NK-92 treated with Interleukin-12 subunit alpha and Interleukin-12 subunit beta, amount 100 ng/mL, for 24 hours (cell line): ENCODE data around the gene SPACA5.
"Not testable (repeated sequence)": the region's sequence is repeated elsewhere in the genome, so short reads cannot be mapped to it uniquely, and the experiment has no call there.

Experiments used
- DNase-seq: peaks from one replicate; lab custom pipeline; 2025; lab: John Stamatoyannopoulos, UW

Gene SPACA5

GRCh38 chrX:48021026-48021900, 14.5 kb downstream of the SPACA5 start:
- no peak for DNase-seq

GRCh38 chrX:48022100-48022499, 15.3 kb downstream of the SPACA5 start:
- DNase-seq, result no peak

DNA sequence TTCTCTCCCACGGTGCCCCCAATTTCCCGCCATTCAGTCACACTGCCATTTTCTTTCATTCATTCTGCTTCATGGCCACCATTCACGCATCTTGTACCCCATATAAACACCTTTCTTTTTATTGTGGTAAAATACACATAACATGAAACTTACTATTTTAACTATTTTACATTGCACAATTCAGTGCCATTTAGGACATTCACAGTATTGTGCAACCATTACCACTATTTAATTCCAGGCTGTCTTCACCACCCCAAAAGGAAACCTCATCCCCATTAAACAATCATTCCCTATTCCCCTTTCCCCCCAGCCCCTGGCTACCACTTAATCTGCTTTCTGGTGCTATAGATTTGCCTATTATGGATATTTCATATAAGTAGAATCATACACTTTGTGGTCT, 15.9 kb downstream of the SPACA5 start:
- DNase-seq, result no peak

DNA sequence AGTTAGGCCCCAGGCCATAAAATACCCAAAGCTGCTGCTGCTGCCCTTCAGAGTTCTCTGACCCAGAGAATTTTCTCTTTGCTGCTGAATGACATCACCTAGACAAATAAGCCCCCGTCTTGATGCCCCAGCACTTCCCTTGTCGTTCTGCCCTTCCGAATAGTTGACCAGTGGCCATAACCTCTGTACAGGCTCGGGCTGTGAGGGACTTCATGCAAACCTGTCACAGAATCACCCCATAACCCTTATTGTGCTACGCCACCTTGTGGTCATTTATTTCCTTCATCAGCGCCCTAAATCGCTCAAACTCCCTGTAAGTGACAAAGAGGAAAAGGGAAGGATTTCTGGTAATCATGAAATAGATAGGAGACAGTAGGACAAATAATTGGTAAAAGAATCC, 18.8 kb downstream of the SPACA5 start:
- DNase-seq, result no peak

- not testable (repeated sequence) for DNase-seq
Measured at GRCh38 chrX:48027545-48027944, 20.8 kb downstream of the SPACA5 start.

DNA sequence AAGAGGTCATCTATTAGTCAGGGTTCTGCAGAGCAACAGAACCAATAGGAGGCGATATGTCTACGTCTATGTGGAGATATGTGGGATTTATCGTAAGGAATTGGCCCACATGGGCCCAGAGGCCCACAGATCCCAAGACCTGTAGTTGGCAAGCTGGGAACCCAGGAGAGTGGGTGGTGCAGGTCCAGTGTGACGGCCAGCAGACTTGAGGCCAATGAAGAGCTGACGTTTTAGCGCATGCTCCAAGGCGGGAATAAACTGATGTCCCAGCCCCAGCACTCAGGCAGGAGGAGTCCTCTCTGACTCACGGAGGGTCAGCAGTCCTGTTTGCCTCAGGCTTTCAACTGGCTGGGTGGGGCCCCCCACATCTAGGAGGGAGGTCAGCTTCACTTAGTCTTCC, 21.3 kb downstream of the SPACA5 start:
- DNase-seq, result no peak

DNA sequence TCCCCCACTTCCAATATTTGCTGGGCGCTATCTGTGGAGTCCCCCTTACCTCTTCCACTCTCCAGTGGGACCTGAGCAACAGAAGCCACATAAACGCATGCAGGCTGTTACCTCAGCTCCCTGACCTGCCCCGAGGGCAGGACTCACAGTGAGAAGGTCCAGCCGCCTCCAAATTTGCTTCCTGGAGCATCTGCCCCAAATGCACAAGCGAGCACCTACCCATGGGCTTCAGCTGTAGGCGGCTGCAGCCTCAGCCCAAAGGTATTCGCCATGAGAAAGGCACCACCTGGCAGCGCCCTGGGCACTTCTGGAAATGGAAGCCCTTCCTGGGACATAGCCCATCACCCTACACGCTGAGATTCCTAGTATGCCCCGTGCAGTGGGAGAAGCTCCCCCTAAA, 23.4 kb downstream of the SPACA5 start:
- no peak for DNase-seq

- DNase-seq, result not testable (repeated sequence)
Measured at GRCh38 chrX:48030641-48031173, 23.9 kb downstream of the SPACA5 start.

- DNase-seq, result no peak
Measured at GRCh38 chrX:48035891-48036290, 29.1 kb downstream of the SPACA5 start.

DNA sequence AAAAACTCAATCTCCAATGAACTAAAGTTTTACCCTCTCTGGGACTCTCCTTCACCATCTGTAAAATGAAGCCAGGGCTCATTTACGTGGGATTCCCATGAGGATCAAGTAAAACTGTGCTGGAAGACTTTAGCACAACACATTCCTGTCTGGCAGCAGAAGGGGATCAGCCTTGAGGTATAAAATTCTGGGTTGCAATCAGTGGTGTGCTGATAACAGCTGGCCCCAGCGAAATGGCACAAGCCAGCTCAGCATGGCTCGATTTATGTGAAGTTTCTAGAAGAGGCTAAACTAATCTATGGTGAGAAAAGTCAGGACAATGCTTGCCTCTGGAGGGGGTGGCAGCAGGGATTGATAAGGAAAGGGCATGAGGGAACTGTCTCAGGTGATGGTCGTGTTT, 36.3 kb downstream of the SPACA5 start:
- DNase-seq, result no peak

- no peak for DNase-seq
Measured at GRCh38 chrX:48045410-48046311, 38.9 kb downstream of the SPACA5 start.

GRCh38 chrX:48046846-48047245, 40.1 kb downstream of the SPACA5 start:
- no peak for DNase-seq

DNA sequence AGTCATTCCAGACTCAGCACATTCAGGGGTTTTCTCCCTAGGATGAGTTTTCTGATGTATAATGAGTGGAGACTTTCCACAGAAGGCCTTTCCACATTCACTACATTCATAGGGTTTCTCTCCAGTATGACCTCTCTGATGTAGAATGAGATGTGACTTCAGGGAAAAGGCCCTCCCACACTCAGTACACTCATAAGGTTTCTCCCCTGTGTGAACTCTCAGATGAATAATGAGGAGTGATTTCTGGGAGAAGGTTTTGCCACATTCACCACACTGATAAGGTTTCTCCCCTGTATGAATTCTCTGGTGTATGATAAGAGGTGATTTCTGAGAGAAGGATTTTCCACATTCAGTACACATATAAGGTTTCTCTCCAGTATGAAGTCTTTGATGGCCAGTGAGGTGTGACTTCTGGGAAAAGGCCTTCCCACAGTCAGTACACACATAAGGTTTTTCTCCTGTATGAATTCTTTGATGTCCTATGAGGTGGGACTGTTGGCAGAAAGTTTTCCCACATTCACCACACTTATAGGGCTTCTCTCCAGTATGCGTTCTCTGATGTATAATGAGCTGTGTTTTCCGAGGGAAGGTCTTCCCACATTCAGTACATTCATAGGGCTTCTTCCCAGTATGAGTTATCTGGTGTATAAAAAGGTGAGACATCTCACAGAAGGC, 52.0 kb downstream of the SPACA5 start:
- DNase-seq, result no peak

DNA sequence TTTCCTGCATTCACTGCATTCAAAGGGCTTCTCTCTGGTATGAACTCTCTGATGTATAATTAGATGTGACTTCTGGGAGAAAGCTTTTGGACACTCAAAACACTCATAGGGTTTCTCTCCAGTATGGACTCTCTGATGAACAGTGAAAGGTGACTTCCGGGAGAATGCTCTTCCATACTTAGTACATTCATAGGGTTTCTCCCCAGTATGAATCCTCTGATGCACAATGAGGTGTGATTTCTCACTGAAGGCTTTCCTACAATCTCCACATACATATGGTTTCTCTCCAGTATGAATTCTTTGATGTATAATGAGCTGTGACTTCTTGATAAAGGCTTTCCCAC, 52.5 kb downstream of the SPACA5 start:
- DNase-seq, result no peak
